GM23338 (cell line): ENCODE data around the gene APOB. TPM values are rescaled to one million over a fixed set of nuclear protein-coding genes. Genes with fewer than 3 reads are reported as not detected.

ENCODE experiments used
- ATAC-seq: fragments of 200-7000 bp; cut with Tn5 transposase; 3 replicates; pipeline ENCODE4 v1.9.1; 2020
- DNase-seq: peaks from one replicate; pipeline ENCODE4 v3.0.0-alpha.2; 2015; ENCODE audit warnings: low spot score
- H2AFZ ChIP-seq: fragments of 200-600 bp; sonication (generic); 2 replicates; pipeline ENCODE4 v1.8.0; 2016; ENCODE audit warnings: antibody characterized with exemption, mild to moderate bottlenecking, moderate library complexity
- H3F3A ChIP-seq: fragments of 200-600 bp; sonication (generic); replicated peaks from 2 replicates; pipeline ENCODE4 v1.8.0; 2017; ENCODE audit warnings: antibody characterized with exemption, mixed run types, low read depth
- H3K27ac ChIP-seq: fragments of 200-600 bp; sonication (generic); 2 replicates; pipeline ENCODE4 v1.6.1; 2016; ENCODE audit warnings: low read depth
- H3K27me3 ChIP-seq: fragments of 200-600 bp; sonication (generic); 2 replicates; pipeline ENCODE4 v1.8.0; 2016; ENCODE audit warnings: mild to moderate bottlenecking, mixed run types, moderate library complexity; ENCODE audit not compliant: insufficient read depth
- H3K36me3 ChIP-seq: fragments of 200-600 bp; sonication (generic); 2 replicates; pipeline ENCODE4 v1.8.0; 2016; ENCODE audit warnings: mild to moderate bottlenecking; ENCODE audit not compliant: insufficient read depth
- H3K4me1 ChIP-seq: fragments of 200-600 bp; sonication (generic); 2 replicates; pipeline ENCODE4 v1.8.0; 2016; ENCODE audit warnings: mild to moderate bottlenecking, moderate library complexity; ENCODE audit not compliant: insufficient read depth
- H3K4me2 ChIP-seq: fragments of 200-600 bp; sonication (generic); 2 replicates; pipeline ENCODE4 v1.7.1; 2017; ENCODE audit warnings: mixed run types
- H3K4me3 ChIP-seq: fragments of 200-600 bp; sonication (generic); 2 replicates; pipeline ENCODE4 v1.6.1; 2016; ENCODE audit warnings: mixed run types
- H3K79me2 ChIP-seq: fragments of 200-600 bp; sonication (generic); replicated peaks from 2 replicates; pipeline ENCODE4 v1.8.0; 2017; ENCODE audit warnings: mild to moderate bottlenecking; ENCODE audit not compliant: insufficient read depth
- H3K9me2 ChIP-seq: fragments of 200-600 bp; sonication (generic); 2 replicates; pipeline ENCODE4 v1.8.0; 2017; ENCODE audit not compliant: insufficient read depth
- H4K20me1 ChIP-seq: fragments of 200-600 bp; sonication (generic); replicated peaks from 2 replicates; pipeline ENCODE4 v1.8.0; 2017; ENCODE audit warnings: mild to moderate bottlenecking; ENCODE audit not compliant: insufficient read depth
- H3K27ac Mint-ChIP-seq: 2 replicates; pipeline ENCODE4 v1.8.0; 2020; ENCODE audit warnings: inconsistent platforms, mild to moderate bottlenecking, moderate library complexity, mixed read lengths
- H3K27me3 Mint-ChIP-seq: 3 replicates; pipeline ENCODE4 v1.8.0; 2022; ENCODE audit warnings: low read depth, mild to moderate bottlenecking, moderate library complexity, mixed read lengths, inconsistent platforms; ENCODE audit not compliant: insufficient read depth, poor library complexity
- H3K36me3 Mint-ChIP-seq: 3 replicates; pipeline ENCODE4 v1.8.0; 2021; ENCODE audit warnings: low read depth, mild to moderate bottlenecking, inconsistent platforms, moderate library complexity, mixed read lengths
- H3K4me1 Mint-ChIP-seq: 3 replicates; pipeline ENCODE4 v1.8.0; 2020; ENCODE audit warnings: mild to moderate bottlenecking, inconsistent platforms, mixed read lengths
- H3K4me3 Mint-ChIP-seq: 3 replicates; pipeline ENCODE4 v1.8.0; 2021; ENCODE audit warnings: moderate library complexity, mild to moderate bottlenecking, inconsistent platforms, mixed read lengths
- H3K9me3 Mint-ChIP-seq: 3 replicates; pipeline ENCODE4 v1.8.0; 2020; ENCODE audit warnings: moderate library complexity, mild to moderate bottlenecking, inconsistent platforms, mixed read lengths
- CREB1 ChIP-seq: fragments of 250-450 bp; sonication (Bioruptor Pico); IDR thresholded peaks from 2 replicates; pipeline ENCODE4 v1.5.0; 2020; ENCODE audit warnings: low read depth, mild to moderate bottlenecking, moderate library complexity
- CTCF ChIP-seq, 2 experiments: fragments of 200-600 bp in 1 of 2; sonication (generic) in 1 of 2; conservative IDR thresholded peaks; 2 replicates each; pipeline versions ENCODE4 v1.5.1 to v1.6.1; 2016 to 2017; ENCODE audit warnings: antibody characterized with exemption in 2 of 2, low read depth in 2 of 2, mild to moderate bottlenecking in 2 of 2, moderate library complexity in 1 of 2
- EZH2phosphoT487 ChIP-seq: fragments of 200-600 bp; sonication (generic); IDR thresholded peaks from one replicate; pipeline ENCODE4 v1.8.1; 2018; ENCODE audit warnings: antibody characterized with exemption; ENCODE audit not compliant: unreplicated experiment
- NANOG ChIP-seq: IDR thresholded peaks from 2 replicates; pipeline ENCODE4 v1.6.1; 2016; ENCODE audit warnings: antibody characterized with exemption, borderline replicate concordance
- REST ChIP-seq: IDR thresholded peaks from one replicate; pipeline ENCODE4 v1.6.1; 2018; ENCODE audit warnings: antibody characterized with exemption; ENCODE audit not compliant: unreplicated experiment
- STAT1 ChIP-seq: IDR thresholded peaks from one replicate; pipeline ENCODE4 v1.6.1; 2016; ENCODE audit warnings: antibody characterized with exemption; ENCODE audit not compliant: unreplicated experiment
- ZNF114 ChIP-seq: fragments of 250-450 bp; sonication (Bioruptor Pico); IDR thresholded peaks from 2 replicates; pipeline ENCODE4 v1.5.0; 2020; ENCODE audit warnings: mild to moderate bottlenecking, moderate library complexity
- ZNF331 ChIP-seq: fragments of 250-450 bp; sonication (Bioruptor Pico); IDR thresholded peaks from 2 replicates; pipeline ENCODE4 v1.5.0; 2020; ENCODE audit warnings: low read depth, mild to moderate bottlenecking, moderate library complexity
- long read RNA-seq: library from polyadenylated mRNA; unstranded; transcript quantifications from one replicate; pipeline ENCODE4 v2.0.0, GENCODE V29; 2020; ENCODE audit not compliant: unreplicated experiment
- polyA plus RNA-seq: library from polyadenylated mRNA; unstranded; fragments of >200 nt; fragmentation: Nextera tagmentation; extraction: Ambion mirVana; gene quantifications from 2 replicates; pipeline ENCODE4 v1.2.1, GENCODE V29; 2016
- total RNA-seq: library from RNA; depleted of rRNA; stranded (reverse); fragments of >200 nt; shearing (Covaris generic); gene quantifications from 2 replicates; pipeline ENCODE4 v1.2.3, GENCODE V29; 2014; rRNA removed
- TF ChIP-seq, protein P1 (sequence below): fragments of 250-450 bp; sonication (Bioruptor Pico); IDR thresholded peaks from 2 replicates; pipeline ENCODE4 v1.5.0; 2020; ENCODE audit warnings: mild to moderate bottlenecking, moderate library complexity

APOB gene
- total RNA-seq = 0.56 and 0.62 TPM in 2 replicates
- 0.08 and 0.12 TPM in 2 replicates for polyA plus RNA-seq
- long read RNA-seq = 0 reads

DNA sequence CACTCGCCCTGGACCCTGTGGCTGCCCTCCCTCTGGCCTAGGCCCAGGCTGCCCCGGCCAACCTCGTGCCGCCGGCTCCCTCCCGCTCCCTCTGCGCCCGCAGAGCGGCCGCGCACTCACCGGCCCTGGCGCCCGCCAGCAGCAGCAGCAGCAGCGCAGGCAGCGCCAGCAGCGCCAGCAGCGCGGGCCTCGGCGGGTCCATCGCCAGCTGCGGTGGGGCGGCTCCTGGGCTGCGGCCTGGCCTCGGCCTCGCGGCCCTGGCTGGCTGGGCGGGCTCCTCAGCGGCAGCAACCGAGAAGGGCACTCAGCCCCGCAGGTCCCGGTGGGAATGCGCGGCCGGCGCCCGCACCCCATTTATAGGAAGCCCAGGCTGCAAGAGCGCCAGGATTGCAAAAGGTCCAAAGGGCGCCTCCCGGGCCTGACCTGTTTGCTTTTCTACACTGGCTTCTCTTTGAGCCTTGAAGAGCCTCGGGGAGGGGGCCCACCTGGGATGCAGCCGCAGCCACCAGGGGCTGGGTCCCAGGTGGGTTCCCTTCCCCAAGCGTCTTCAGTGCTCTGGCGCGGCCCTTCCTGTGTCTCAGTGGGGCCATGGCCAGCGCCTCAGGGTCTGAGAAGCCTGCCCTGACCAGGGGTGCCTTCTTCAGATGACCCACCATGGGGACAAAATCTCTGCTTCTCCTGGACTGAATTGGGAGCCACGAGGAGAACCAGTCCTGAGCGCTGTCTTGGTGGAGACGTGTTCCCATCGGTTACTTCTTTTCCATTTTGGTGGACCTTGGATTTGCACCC, at the start of gene APOB:
Gene APOB (minus strand): TSS at position 330 of the 789 bp plus-strand sequence. CDS start 128 bp downstream, at position 202.
- Mint-ChIP-seq H3K4me1 (peaks cover 32% of the 10 kb centered on the region), H3K36me3 (no peaks in the 10 kb centered on the region), H3K27ac (no peak within 1 kb of the TSS), H3K27me3 (peaks cover 11% of the 10 kb centered on the region), H3K9me3 (no peaks in the 10 kb centered on the region), H3K4me3 (peak within 1 kb of the TSS; percentile 82)
- no peaks in the 10 kb centered on the region for H3K36me3 ChIP-seq
- H3K4me1 ChIP-seq = peaks cover 35% of the 10 kb centered on the region
- H3K4me2 ChIP-seq = peak within 1 kb of the TSS; percentile 91
- DNase-seq = peak; percentile 76
- H3F3A ChIP-seq = no peaks in the 10 kb centered on the region
- peaks cover 17% of the 10 kb centered on the region for H3K27me3 ChIP-seq
- H4K20me1 ChIP-seq = no peaks in the 10 kb centered on the region
- peak within 1 kb of the TSS; percentile 97 for H2AFZ ChIP-seq
- H3K27ac ChIP-seq = no peak within 1 kb of the TSS
- peak within 1 kb of the TSS; percentile 84 for H3K4me3 ChIP-seq
- no peak for TF ChIP-seq EZH2phosphoT487
- TF ChIP-seq, protein P1, sequence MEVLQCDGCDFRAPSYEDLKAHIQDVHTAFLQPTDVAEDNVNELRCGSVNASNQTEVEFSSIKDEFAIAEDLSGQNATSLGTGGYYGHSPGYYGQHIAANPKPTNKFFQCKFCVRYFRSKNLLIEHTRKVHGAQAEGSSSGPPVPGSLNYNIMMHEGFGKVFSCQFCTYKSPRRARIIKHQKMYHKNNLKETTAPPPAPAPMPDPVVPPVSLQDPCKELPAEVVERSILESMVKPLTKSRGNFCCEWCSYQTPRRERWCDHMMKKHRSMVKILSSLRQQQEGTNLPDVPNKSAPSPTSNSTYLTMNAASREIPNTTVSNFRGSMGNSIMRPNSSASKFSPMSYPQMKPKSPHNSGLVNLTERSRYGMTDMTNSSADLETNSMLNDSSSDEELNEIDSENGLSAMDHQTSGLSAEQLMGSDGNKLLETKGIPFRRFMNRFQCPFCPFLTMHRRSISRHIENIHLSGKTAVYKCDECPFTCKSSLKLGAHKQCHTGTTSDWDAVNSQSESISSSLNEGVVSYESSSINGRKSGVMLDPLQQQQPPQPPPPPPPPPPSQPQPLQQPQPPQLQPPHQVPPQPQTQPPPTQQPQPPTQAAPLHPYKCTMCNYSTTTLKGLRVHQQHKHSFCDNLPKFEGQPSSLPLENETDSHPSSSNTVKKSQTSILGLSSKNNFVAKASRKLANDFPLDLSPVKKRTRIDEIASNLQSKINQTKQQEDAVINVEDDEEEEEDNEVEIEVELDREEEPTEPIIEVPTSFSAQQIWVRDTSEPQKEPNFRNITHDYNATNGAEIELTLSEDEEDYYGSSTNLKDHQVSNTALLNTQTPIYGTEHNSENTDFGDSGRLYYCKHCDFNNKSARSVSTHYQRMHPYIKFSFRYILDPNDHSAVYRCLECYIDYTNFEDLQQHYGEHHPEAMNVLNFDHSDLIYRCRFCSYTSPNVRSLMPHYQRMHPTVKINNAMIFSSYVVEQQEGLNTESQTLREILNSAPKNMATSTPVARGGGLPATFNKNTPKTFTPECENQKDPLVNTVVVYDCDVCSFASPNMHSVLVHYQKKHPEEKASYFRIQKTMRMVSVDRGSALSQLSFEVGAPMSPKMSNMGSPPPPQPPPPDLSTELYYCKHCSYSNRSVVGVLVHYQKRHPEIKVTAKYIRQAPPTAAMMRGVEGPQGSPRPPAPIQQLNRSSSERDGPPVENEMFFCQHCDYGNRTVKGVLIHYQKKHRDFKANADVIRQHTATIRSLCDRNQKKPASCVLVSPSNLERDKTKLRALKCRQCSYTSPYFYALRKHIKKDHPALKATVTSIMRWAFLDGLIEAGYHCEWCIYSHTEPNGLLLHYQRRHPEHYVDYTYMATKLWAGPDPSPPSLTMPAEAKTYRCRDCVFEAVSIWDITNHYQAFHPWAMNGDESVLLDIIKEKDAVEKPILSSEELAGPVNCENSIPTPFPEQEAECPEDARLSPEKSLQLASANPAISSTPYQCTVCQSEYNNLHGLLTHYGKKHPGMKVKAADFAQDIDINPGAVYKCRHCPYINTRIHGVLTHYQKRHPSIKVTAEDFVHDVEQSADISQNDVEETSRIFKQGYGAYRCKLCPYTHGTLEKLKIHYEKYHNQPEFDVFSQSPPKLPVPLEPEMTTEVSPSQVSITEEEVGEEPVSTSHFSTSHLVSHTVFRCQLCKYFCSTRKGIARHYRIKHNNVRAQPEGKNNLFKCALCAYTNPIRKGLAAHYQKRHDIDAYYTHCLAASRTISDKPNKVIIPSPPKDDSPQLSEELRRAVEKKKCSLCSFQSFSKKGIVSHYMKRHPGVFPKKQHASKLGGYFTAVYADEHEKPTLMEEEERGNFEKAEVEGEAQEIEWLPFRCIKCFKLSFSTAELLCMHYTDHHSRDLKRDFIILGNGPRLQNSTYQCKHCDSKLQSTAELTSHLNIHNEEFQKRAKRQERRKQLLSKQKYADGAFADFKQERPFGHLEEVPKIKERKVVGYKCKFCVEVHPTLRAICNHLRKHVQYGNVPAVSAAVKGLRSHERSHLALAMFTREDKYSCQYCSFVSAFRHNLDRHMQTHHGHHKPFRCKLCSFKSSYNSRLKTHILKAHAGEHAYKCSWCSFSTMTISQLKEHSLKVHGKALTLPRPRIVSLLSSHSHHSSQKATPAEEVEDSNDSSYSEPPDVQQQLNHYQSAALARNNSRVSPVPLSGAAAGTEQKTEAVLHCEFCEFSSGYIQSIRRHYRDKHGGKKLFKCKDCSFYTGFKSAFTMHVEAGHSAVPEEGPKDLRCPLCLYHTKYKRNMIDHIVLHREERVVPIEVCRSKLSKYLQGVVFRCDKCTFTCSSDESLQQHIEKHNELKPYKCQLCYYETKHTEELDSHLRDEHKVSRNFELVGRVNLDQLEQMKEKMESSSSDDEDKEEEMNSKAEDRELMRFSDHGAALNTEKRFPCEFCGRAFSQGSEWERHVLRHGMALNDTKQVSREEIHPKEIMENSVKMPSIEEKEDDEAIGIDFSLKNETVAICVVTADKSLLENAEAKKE = no peak
- TF ChIP-seq ZNF114 = no peak
- no peak for TF ChIP-seq CTCF (conservative IDR thresholded peaks at IDR 0.05; ENCODE audit: low read depth in 2 of 2)
- TF ChIP-seq STAT1 = no peak
- TF ChIP-seq CREB1 (CRISPR knock-in tag) = no peak
- TF ChIP-seq NANOG = no peak
- TF ChIP-seq REST = no peak
- no peak for TF ChIP-seq ZNF331
- no peaks in the 10 kb centered on the region for H3K9me2 ChIP-seq
- peak; percentile 84 for ATAC-seq
- no peaks in the 10 kb centered on the region for H3K79me2 ChIP-seq
